Spleen (tissue), 11 donors: ENCODE data around the gene ARHGAP24. TPM values are rescaled to one million over a fixed set of nuclear protein-coding genes. Genes with fewer than 3 reads are reported as not detected.

Experiments
- DNase-seq: peaks from one replicate; pipeline ENCODE4 v3.0.0-alpha.2; 2020
- H3K27ac ChIP-seq, 8 donors: fragments of 200-600 bp; sonication (generic) in 7 of 8; 1 replicate in 4 of 8; 2 replicates in 4 of 8; pipeline versions ENCODE4 v1.5.0 to v1.8.0; 2016 to 2021; ENCODE audit warnings: inconsistent platforms in 4 of 8, mild to moderate bottlenecking in 4 of 8, moderate library complexity in 1 of 8
- H3K27me3 ChIP-seq, 7 donors: fragments of 200-600 bp; sonication (generic) in 6 of 7; replicated peaks in 1 of 7; 1 replicate in 4 of 7; 2 replicates in 3 of 7; pipeline versions ENCODE4 v1.5.0 to v1.8.0; 2016 to 2021; ENCODE audit warnings: inconsistent platforms in 3 of 7, mild to moderate bottlenecking in 1 of 7
- H3K36me3 ChIP-seq, 6 donors: fragments of 200-600 bp; sonication (generic) in 5 of 6; 1 replicate in 4 of 6; 2 replicates in 2 of 6; pipeline versions ENCODE4 v1.5.0 to v1.8.0; 2016 to 2021; ENCODE audit warnings: inconsistent platforms in 2 of 6
- H3K4me1 ChIP-seq, 6 donors: fragments of 200-600 bp; sonication (generic) in 5 of 6; 1 replicate in 3 of 6; 2 replicates in 3 of 6; pipeline versions ENCODE4 v1.5.0 to v1.8.0; 2016 to 2021; ENCODE audit warnings: inconsistent platforms in 3 of 6
- H3K4me3 ChIP-seq, 8 donors: fragments of 200-600 bp; sonication (generic) in 7 of 8; 1 replicate in 4 of 8; 2 replicates in 4 of 8; pipeline versions ENCODE4 v1.5.0 to v1.8.0; 2016 to 2021; ENCODE audit warnings: inconsistent platforms in 4 of 8, mild to moderate bottlenecking in 4 of 8, moderate library complexity in 2 of 8
- H3K9me3 ChIP-seq, 8 donors: fragments of 200-600 bp; sonication (generic) in 7 of 8; 1 replicate in 4 of 8; 2 replicates in 4 of 8; pipeline versions ENCODE4 v1.5.0 to v1.8.0; 2016 to 2021; ENCODE audit warnings: inconsistent platforms in 4 of 8
- POLR2A ChIP-seq, 3 donors: fragments of 450-650 bp; IDR thresholded peaks; one replicate each; pipeline ENCODE4 v1.5.1; 2017; ENCODE audit warnings: antibody characterized with exemption in 3 of 3, mild to moderate bottlenecking in 1 of 3
- POLR2AphosphoS5 ChIP-seq, 3 donors: sonication (generic); formaldehyde crosslinking; IDR thresholded peaks; one replicate each; pipeline ENCODE4 v1.5.1; 2017; ENCODE audit warnings: antibody characterized with exemption in 3 of 3
- WGBS, 5 donors: extraction: QIAGEN DNeasy Blood & Tissue Kit in 3 of 5; methylation state at CpG; one replicate each; pipeline versions ENCODE4 v1.1.5 to v1.1.7; 2013 to 2018; 5-methylcytosine and 5-hydroxymethylcytosine counted together
- intact Hi-C: fragments of 100-400 bp; cut with DNase I; formaldehyde crosslinking; loops from one replicate; pipeline ENCODE4 v1.15.0; 2023; ENCODE audit warnings: low total_unique reads
- polyA plus RNA-seq, 3 donors: library from polyadenylated mRNA; stranded (reverse); fragments of 200-250 nt; gene quantifications; one replicate each; pipeline ENCODE4 v1.2.1, GENCODE V29; 2013
- total RNA-seq, 7 donors: library from RNA; depleted of rRNA in 3 of 7; stranded (reverse); fragments of >200 nt in 3 of 7; fragmentation: NEBNext Ultra II Directional in 4 of 7; extraction: Animal tissue kit (Norgen Biotek cat#: 25700) in 4 of 7; gene quantifications; one replicate each; pipeline versions ENCODE4 v1.1.0 to v1.2.1, GENCODE V29; 2016 to 2021
- TF ChIP-seq, protein P1 (sequence below), 11 experiments: fragments of 200-600 bp in 7 of 11; fragments of 450-650 bp in 4 of 11; sonication (generic) in 4 of 11; IDR thresholded peaks in 8 of 11; conservative IDR thresholded peaks in 3 of 11; 1 replicate in 7 of 11; 2 replicates in 4 of 11; pipeline versions ENCODE4 v1.4.0 to v1.8.0; 2016 to 2021; ENCODE audit warnings: antibody characterized with exemption in 11 of 11, inconsistent platforms in 4 of 11, mild to moderate bottlenecking in 1 of 11
- donor health status: healthy with polysubstance abuse.
- donor health status: DM: no; HTN: no; CAD: no; lungs with moderate emphysema.
- donor health status: DM: no; HTN: no; CAD: no.
- donor health status: Bipolar disorder and iron deficiency.
- donor health status: healthy.
- donor health status: DM: no; HTN: no; CAD: no.
- donor health status: DM: yes; HTN: yes; CAD: no.

Gene ARHGAP24
- total and polyA plus RNA-seq, 10 donors, result 23.1 to 199 (median 130) TPM

GRCh38 chr4:85940151-85940550 is 465.2 kb downstream of the ARHGAP24 start:
- intact Hi-C loops, result no loop called here
- Histone ChIP-seq H3K4me1 (no peaks in the 10 kb centered on the region), H3K27me3 (no peaks in the 10 kb centered on the region), H3K36me3 (peaks cover 0 to 24% (median 7%) of the 10 kb centered on the region in 6 donors), H3K9me3 (peaks cover 0 to 5% (median 0%) of the 10 kb centered on the region in 8 donors), H3K4me3 (no peak overlapping the region), H3K27ac (no peak overlapping the region)
- DNase-seq, result no peak
- TF ChIP-seq, protein P1, sequence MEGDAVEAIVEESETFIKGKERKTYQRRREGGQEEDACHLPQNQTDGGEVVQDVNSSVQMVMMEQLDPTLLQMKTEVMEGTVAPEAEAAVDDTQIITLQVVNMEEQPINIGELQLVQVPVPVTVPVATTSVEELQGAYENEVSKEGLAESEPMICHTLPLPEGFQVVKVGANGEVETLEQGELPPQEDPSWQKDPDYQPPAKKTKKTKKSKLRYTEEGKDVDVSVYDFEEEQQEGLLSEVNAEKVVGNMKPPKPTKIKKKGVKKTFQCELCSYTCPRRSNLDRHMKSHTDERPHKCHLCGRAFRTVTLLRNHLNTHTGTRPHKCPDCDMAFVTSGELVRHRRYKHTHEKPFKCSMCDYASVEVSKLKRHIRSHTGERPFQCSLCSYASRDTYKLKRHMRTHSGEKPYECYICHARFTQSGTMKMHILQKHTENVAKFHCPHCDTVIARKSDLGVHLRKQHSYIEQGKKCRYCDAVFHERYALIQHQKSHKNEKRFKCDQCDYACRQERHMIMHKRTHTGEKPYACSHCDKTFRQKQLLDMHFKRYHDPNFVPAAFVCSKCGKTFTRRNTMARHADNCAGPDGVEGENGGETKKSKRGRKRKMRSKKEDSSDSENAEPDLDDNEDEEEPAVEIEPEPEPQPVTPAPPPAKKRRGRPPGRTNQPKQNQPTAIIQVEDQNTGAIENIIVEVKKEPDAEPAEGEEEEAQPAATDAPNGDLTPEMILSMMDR (IDR thresholded peaks at IDR 0.05 in 8 of 11, conservative IDR thresholded peaks at IDR 0.05 in 3 of 11), result no peak
- TF ChIP-seq POLR2A (IDR thresholded peaks at IDR 0.05) (no peak), POLR2AphosphoS5 (IDR thresholded peaks at IDR 0.05) (no peak)

DNA sequence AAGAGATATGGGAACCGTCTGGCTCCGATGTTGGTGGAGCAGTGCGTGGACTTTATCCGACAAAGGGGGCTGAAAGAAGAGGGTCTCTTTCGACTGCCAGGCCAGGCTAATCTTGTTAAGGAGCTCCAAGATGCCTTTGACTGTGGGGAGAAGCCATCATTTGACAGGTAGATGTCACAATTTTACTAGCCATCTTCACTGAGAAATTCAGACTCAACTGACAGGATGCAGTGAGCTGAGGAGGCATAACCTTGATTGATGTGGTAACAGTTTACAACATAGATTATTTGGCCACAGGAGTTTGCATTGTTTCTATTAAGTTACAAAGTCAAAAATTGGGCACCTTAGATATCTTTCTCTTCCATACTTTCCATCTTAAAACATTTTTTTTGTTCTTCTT is 467.2 kb downstream of the ARHGAP24 start:
- DNase-seq, result no peak
- WGBS, 5 donors, result 85 to 91% (median 90%) methylated on average over 5 of the region's 5 CpGs
- TF ChIP-seq POLR2A (IDR thresholded peaks at IDR 0.05) (no peak), POLR2AphosphoS5 (IDR thresholded peaks at IDR 0.05) (no peak)
- TF ChIP-seq, protein P1 (IDR thresholded peaks at IDR 0.05 in 8 of 11, conservative IDR thresholded peaks at IDR 0.05 in 3 of 11), result no peak
- intact Hi-C loops, result no loop called here
- H3K36me3 ChIP-seq, result peaks cover 0 to 24% (median 7%) of the 10 kb centered on the region in 6 donors
- H3K4me3 ChIP-seq, result no peak overlapping the region
- no peak overlapping the region for H3K27ac ChIP-seq
- H3K4me1 ChIP-seq, result no peaks in the 10 kb centered on the region
- peaks cover 0 to 5% (median 0%) of the 10 kb centered on the region in 8 donors for H3K9me3 ChIP-seq
- no peaks in the 10 kb centered on the region for H3K27me3 ChIP-seq

DNA sequence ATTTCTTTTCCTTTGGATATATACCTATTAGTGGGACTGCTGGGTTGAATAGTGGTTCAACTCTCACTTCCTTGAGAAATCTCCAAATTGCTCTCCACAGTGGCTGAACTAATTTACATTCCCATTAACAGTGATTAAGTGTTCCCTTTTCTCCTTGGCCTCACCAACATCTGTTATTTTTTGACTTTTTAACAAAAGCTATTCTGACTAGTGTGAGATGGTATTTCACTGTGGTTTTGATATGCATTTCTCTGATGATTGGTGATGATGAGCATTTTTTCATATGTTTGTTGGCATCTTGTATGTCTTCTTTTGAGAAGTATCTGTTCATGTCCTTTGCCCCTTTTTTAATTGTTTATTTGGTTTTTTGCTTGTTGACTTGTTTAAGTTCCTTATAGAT is 471.9 kb downstream of the ARHGAP24 start:
- Histone ChIP-seq H3K9me3 (peaks cover 0 to 5% (median 0%) of the 10 kb centered on the region in 8 donors), H3K36me3 (peaks cover 0 to 36% (median 7%) of the 10 kb centered on the region in 6 donors), H3K4me1 (no peaks in the 10 kb centered on the region), H3K27me3 (no peaks in the 10 kb centered on the region), H3K4me3 (no peak overlapping the region), H3K27ac (no peak overlapping the region)
- no peak for DNase-seq
- TF ChIP-seq, protein P1 (IDR thresholded peaks at IDR 0.05 in 8 of 11, conservative IDR thresholded peaks at IDR 0.05 in 3 of 11), result no peak
- TF ChIP-seq POLR2A (IDR thresholded peaks at IDR 0.05) (no peak), POLR2AphosphoS5 (IDR thresholded peaks at IDR 0.05) (no peak)
- intact Hi-C loops, result no loop called here

- Histone ChIP-seq H3K36me3 (peaks cover 0 to 29% (median 0%) of the 10 kb centered on the region in 6 donors), H3K4me1 (peaks cover 0 to 13% (median 0%) of the 10 kb centered on the region in 6 donors), H3K9me3 (no peaks in the 10 kb centered on the region), H3K27ac (no peak overlapping the region), H3K27me3 (no peaks in the 10 kb centered on the region), H3K4me3 (no peak overlapping the region)
- TF ChIP-seq POLR2AphosphoS5 (IDR thresholded peaks at IDR 0.05) (no peak), POLR2A (IDR thresholded peaks at IDR 0.05) (no peak)
- TF ChIP-seq, protein P1 (IDR thresholded peaks at IDR 0.05 in 8 of 11, conservative IDR thresholded peaks at IDR 0.05 in 3 of 11), result no peak
- 89 to 96% (median 92%) methylated on average over 3 of the region's 3 CpGs for WGBS, 5 donors
- DNase-seq, result no peak
- intact Hi-C loops, result no loop called here
Measured at GRCh38 chr4:85951099-85951498, 476.1 kb downstream of the ARHGAP24 start.
